T-helper 2 cell (primary cell): ENCODE results near the gene HMGCLL1.

Experiments used
- DNase-seq, 5 experiments: peaks; one replicate each; pipeline versions ENCODE4 v3.0.0 to v3.0.0-alpha.2; 2012 to 2022

Gene HMGCLL1

DNA sequence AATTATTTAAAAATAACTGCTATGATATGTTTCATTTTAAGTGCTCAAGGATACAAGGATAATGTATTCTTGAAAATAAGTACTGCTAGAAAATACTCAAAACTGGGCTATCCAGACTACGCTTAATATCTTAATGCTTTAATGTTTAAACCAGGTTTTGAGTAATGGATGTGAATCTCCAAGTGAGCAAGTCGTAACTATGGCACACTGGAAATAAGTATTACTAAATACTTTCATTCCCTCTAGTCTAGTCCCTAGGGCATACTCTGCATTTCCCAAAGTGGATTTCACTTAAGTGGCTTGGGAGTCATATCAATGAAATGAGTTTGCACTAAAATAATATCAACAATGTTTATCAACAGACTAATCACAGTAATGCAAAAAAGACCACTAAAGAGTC lies 48.1 kb downstream of the HMGCLL1 start:
- DNase-seq: no peak

DNA sequence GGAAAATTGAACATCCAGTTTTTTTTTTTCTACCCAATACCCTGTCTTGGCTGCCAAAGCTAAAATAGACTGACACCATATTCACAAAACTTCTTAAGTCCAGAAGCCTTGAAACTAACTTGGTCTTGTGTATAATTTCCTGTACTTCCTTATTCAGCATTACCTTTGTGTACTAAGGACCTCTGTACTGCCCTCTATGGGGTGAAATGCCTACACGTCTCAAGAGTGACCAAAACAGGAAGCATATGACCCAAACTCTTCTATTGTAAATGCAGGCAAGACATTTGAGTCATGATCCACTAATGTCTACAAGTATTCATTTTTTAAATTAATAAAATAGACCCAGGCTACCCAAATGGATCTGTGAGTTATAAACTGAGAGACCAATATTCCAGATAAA lies 50.4 kb downstream of the HMGCLL1 start:
- DNase-seq: peak in 1 of 5 experiments; percentile 5

DNA sequence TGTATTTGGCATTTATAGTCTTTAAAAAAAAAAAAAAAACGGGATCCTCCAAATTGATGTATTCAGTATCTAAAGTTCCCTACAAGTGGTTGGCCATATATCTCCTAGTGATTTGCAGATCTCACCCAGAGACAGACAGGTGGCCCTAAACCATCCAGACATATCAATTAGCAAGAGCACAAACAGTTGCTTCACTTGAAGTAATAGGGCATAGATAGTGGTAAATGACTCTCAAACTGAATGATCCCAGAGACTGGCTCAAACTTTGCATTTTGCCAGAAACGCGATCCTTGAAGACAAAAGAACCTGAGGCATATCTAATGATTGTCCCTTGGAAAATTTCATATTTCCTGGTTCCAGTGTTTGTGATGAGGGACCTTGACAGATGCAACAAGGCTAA lies 54.6 kb downstream of the HMGCLL1 start:
- no peak for DNase-seq

DNA sequence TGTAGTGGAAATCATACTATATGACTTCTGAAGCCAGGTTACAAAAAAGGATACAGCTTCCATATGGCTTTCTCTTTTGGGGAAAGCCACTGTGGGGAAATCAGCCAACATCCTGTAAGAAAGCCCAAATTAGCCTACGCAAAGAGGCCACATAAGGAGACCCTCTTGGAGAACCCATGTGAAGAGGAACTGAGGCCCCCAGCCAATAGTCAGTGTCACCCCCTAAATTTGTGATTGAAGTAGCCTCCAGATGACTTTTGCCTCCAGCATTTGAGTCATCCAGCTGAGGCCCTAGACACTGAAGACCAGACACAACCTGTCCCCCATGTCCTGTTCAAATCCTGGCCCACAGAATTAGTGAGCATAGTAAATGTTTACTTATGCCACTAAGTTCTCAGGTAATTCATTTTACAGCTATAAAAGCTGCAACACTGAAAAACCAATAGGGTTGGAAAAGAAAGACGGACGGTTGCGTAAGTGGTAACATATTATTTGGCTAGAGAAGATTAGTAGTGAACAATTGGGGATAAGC lies 60.4 kb downstream of the HMGCLL1 start:
- DNase-seq: no peak

DNA sequence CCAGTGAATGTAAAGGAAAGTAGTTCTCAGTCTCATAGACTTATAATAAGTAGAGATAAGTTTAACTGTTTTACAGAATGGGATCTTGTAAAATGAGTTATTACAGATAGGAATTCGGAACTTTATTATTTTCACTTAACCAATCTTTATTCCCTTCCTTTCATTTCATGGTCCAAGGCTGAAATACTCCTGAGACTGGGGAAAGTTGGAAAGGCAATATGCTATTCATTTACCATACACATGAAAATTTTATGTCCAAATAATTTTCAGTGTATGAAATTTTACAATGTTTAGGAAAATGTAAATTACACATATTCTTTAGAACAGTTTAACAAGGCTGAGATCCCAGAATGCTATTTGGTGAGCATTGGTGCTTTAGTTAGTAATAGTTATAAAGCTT lies 62.3 kb downstream of the HMGCLL1 start:
- no peak for DNase-seq

DNA sequence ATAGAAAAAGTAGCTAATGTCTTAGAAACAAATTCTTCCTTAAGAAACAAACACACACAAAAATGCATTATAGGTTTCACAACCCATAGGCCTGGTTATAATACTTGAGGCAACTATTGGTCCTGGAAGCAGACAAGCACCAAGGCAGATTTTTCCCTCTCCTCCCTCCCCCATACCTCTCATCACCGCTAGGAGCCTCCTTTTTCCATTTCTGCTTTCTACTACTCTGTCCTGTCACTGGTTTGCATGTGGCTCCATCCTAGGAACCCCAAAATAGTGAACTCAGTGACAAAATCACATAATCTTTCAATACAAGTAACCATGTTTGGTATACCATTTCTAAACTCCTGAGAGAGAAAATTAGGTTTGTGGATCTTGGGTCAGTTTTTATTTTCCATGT lies 66.1 kb downstream of the HMGCLL1 start:
- DNase-seq: no peak

DNA sequence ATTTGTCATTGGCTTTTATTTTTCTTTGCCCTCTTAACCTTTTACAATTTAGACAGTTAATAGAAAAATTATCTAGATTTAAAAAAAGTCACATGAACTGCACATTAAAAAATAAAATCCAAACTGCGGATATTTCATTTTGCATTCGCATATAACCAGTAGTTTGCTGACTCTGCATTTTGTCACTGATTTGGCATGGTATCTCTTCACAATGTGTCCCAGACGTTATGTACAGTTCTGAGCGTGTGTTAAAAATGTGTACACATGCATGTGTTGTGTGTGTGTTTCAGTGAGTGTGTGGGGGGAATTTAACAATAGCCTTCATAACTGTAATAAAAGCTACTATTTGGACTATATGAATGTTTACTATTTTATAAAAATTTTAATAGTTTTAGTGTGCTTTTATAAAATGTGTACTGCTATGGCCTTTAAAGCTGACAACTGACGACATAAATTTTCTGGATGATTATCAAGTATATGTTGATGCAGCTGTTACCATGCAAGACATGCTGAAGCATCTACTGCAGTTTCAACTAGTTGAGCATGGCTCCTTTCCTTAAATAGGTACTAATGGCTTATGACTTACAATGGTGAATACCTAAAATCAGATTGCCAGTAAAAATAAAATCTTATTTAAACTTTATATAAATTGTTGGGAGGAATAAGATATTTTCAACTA lies 67.7 kb downstream of the HMGCLL1 start:
- no peak for DNase-seq

DNA sequence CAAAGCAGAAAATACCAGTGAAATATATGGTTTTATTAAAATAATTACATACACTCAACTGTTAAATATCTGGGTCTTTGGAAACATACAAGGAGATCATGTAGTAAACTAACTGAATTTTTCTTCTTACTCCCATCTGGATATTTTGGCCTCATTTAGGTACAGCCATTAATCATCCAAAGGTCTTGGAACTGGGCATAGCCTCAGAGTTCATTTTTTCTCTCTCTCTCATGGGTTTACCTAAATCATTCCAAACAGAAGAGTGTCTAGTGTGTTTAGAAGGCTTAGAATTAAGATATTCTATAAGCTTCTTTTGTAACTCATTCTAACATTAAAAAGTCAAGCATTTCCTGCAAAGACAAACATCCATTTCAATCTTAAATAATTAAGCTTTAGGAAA lies 79.4 kb downstream of the HMGCLL1 start:
- DNase-seq: no peak

DNA sequence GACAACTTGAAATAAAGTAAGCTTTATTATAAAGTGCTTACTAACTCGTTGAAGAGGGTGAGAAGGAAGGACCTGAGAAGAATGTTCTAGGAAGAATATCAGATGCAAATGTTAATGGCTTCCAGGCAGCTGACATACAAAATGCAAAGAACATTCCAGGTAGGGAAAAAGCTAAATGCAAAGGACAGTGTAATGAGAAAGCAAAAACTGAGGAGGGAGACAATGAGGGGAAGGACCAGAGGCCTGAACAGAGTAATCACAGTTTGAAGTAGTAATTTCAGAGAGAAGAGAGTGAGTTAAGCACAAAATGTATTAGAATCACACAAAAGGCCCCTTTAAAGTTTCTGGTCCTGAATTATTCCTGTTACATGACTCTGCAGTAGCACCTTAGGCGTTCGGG lies 81.3 kb downstream of the HMGCLL1 start:
- no peak for DNase-seq

DNA sequence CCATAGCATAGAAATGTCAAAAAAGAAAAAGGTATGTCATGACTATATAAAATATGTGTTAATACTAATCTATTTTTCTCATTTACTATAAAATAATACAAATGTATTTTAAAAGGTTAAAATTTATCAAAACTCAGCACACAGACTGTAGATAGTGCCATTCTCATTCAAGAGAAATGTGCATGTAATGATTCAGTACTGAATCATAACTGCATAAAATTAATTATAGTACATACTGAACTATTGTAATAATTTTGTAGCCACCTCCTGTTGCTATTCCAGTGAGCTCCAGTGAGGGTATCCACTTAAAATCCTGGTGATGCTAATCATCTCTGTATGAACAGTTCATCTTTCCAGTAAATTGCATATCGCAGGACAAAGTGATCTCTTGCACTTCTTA lies 82.8 kb downstream of the HMGCLL1 start:
- DNase-seq: no peak

DNA sequence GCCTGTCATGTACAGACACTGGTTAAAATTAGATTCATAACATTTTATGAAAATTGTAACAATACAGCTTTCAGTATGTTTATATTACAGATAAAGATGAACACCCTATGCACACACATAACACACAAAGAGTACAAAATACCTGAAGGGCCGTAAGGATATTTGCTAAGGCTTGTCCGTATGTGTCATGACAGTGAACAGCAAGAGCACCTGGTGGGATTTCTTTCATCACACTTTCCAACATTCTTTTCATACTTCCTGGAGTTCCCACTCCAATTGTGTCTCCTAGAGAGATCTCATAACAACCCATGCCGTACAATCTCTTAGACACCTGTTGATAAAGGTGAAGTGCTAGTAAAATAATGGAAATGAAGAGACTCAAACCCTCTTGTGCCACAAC lies 83.7 kb downstream of the HMGCLL1 start:
- DNase-seq: no peak

DNA sequence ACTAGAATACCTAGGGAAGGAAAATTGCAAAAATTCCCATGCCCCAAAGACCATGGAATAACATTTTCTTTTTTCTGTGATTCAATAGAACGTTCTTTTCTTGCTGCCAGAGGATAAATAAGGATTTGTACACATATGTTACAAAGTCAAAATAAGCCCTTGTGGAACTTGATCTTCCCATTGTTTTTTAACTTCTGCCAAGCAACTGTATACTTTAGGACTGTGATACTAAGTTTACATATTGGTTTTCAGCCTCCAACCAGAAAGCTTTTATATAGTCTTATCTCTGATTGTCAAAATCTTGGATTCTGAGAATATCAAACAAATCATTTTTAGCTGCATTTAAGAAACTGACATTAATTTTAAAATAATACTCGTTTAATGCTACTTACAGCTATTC lies 84.6 kb downstream of the HMGCLL1 start:
- DNase-seq: no peak

DNA sequence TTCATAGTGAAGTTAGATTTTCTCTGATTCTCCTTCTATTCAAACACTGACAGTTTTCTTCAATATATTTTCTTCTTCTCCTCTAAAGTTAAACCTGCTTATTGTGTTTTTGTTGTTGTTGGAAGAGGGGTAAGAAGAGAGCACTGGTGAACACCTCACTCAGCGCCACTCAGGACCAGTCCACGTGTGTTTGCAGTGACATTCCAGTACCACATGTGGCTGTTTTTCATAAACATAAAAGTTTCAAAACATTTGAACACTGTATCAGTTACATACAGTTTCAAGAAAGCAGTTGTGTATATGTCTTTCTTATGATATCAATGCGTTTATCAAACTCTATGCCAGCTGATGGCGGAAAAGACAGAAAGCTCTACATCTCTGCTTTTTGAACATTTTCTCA lies 86.7 kb downstream of the HMGCLL1 start:
- no peak for DNase-seq

DNA sequence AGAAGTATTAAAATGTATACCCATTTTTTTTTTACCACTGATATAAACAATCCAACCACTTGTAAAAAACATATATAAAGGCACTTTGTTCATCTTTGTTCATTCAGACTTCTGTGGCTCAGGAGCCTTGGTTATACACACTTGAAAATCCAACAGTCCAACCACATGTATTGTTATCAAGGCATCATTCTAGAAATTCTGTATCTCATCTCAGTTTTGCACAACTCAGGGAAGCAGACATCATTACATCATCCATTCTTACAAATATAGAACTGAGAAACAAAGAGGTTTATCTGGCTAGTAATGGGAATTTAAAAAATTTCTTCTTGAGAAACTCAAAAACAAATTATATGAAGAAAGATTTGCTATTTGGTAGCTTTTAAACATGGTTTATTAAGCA lies 88.1 kb downstream of the HMGCLL1 start:
- no peak for DNase-seq

DNA sequence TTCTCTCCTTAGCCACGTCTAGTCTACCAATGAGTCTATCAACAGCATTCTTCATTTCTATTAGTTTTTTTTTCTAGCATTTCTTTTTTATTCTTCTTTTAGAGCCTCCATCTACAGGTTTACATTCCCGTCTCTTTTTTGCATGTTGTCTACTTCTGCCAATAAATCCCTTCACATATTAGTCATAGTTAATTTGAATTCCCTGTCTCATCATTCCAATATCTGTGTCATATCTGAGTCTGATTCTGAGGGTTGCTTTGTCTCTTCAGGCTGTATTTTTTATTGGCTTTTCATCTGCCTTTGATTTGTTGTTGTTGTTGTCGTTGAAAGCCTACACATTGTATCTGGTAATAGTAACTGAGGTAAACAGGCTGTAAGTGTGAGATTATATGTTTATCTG lies 104.6 kb downstream of the HMGCLL1 start:
- no peak for DNase-seq

DNA sequence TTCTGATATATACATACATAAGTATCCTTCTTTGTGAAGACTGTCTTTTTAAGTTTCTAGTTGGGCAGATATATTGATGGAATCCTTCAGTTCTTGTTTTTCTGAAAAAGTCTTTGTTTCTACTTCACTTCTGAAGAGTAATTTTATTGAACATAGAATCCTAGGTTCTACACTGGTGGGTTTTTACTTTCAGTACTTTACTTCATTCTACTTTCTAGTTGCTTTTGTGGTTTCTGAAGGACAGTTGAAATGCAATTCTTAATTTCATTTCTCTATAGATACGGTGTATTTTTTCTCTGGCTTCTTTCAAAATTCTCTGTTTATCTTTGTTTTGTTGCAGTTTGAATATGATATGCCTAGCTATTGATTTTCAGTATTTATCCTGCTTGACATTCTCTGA lies 105.3 kb downstream of the HMGCLL1 start:
- DNase-seq: no peak

DNA sequence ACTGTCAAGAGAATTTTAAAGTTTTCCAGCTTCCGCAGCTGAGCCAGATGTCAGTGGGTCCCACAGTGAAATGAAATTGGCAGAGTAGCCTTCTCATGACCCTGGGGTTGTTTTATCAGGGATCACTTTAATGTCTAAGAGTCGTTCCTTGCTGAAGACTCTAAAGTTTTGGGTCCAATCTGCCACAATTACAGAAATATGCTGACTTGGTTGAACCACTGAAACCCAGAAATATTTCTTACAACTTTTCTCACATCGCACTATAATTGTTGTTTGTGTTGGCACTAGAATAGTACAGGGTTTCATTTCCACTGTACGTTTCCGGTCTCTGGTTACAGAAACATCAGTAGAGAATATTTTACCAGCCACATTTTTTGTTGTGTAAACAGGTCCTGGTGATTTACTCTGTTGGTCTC lies 109.0 kb downstream of the HMGCLL1 start:
- no peak for DNase-seq

DNA sequence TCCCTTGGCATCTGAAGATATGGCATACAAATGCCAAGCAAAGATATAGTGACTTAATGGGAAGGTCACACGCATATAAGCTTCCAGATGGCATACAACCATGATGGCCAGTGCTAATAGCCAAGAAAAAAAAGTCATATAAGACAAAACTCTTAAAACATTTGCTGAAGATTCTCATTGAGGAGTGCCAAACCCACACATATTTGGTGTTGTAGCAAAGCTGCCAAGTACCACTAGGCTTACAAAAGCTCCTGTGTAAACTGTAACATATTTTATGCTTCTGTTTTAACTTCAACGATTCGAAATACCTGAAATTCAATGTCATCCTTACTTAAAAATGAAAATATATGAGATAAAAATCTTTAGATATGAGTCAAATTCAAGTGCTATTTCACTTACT lies 123.0 kb downstream of the HMGCLL1 start:
- no peak for DNase-seq

DNA sequence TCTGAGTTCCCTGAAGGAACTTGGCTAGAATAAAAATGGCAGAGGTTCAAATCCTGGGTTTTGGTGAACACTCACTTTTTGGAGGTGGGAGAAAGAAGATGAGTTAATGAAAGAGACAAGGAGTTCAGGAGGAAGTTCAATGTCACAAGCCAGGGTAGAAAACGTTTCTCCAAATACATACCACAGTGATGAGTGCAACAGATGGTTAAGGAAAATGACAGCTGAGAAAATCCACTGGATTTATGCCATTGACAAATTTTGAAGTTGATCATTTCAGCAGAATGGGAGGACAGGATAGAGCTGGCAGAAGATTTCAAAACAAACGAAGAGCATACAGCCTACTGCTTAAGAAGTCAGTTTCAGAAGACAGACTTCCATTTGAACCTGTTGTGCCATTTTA lies 129.0 kb downstream of the HMGCLL1 start:
- DNase-seq: no peak

DNA sequence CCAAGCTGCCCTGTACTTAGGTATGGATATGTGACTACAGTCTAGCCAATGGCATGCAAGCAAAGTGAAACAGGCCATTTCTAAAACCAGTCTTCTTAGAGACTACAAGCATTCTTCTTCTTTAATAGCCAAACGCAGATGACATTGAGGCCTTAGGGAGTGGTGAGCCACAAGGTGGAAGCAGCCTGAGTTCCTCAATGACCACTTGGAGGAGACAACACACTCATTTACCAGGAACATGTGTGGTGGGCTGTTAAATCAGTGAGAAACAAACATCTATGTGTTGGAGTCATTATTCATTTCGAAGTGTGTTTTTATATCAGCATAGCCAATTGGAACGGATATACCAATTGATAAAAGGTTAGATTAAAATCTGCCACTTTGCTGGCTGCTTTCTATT lies 129.8 kb downstream of the HMGCLL1 start:
- no peak for DNase-seq

DNA sequence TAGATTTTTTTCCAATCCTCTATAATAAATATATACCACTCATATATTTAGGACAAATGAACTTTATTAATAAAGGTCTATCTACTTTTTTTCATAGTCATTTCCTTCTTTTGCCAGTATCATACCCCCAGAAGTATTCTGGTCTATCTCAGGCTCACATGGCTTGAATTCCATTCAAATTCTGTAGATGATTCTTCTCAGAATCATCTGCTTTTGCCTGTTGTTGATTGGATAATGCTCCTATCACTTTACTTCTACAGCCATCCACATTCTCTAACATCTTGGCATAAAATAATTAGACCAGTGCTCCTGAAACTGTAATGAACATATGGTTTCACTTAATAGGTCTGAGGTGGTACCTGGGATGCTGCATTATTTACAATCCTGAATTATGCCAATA lies 130.5 kb downstream of the HMGCLL1 start:
- DNase-seq: no peak

DNA sequence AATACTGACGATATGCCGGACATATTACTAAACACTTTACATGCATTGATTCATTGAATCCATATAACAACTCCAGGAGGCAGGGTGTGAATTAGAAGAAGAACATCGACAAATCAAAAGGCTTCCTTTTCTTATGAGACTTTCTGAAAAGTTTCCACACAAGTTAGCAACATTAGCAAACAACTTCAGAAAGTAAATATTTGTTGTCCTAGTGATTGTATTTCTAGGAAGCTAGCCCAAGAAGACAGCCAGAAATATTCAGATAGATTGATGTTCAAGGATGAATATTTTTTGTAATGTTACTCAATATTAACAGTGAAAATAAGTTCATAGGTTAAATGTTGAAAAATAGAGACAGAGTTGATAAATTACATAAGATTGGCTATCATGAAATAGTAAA lies 131.1 kb downstream of the HMGCLL1 start:
- DNase-seq: no peak

DNA sequence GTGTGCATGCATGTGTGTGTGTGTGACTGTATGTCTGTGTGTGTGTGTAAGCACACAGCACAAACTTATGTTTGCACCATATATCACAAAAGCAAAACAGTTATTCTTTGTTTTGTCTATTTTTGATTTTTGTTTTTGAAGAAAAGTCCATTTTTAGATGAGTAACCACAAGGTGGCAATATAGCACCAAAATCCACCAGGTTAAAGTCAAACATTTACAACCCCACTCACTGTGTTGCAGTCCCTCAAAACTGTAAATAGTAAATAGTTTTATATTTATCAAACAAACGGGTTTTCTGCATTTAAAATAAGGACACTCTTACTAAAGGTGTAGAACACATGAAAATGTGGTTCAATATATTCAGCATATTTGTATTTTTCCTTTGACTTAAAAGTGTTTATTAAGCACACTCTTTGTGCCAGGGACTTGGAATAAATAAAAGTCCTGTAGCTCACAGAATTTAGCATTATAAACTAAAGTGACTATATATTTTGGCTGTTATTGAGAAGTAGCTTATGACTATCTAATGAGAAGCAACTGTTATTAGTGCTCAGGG lies 133.3 kb downstream of the HMGCLL1 start:
- DNase-seq: no peak

DNA sequence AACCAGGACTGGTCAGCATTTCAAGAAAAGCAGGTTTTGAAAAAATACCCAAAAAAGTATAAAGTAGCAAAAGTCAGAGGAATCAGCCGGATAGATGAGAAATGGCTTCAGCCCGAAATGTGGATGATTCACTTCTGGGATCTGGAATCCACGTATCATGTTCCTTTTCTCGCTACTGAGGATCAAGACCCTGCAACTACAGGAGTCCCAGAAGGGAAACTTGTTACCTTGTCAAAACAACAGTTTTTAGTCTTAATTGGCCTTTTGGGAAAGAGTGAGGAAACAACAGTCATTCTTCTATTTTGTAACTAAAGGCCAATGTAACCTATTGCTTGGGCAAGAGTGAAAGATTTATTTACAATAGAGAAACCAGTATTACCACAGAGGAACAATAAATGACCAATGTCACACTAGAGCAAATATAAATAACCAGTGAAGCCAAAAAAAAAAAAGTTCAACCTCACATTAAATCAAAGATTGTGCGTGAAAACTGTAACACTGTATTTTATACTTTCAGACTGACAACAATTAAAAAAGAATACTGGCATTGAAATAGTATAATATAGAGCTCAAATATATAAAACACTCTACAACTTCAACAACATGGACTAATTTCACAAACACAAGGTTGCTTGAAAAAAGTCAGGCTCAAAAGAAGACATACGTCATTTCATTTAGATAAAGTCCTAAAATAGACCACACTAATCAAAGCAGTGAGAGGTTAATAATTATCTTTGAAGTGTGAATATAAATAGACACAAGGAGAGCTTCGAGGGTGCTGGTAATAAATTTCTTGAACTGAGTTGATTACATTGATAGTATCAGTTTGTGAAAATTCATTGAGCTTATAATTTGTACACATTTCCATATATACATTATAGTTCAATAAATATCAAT lies 135.5 kb downstream of the HMGCLL1 start:
- DNase-seq: no peak
